GM19438 (cell line): ENCODE data around the gene SSH2.
"Not testable (repeated sequence)": the region's sequence is repeated elsewhere in the genome, so short reads cannot be mapped to it uniquely, and the experiment has no call there.

Source experiments
- ATAC-seq: cut with Tn5 transposase; IDR thresholded peaks from one replicate; pipeline ENCODE4 v1.9.1; 2021; ENCODE audit warnings: low read depth; ENCODE audit not compliant: unreplicated experiment

The SSH2 gene

GRCh38 chr17:29883497-29883896 lies 46.5 kb downstream of the SSH2 start:
- ATAC-seq: no peak

GRCh38 chr17:29881256-29881655 lies 48.8 kb downstream of the SSH2 start:
- no peak for ATAC-seq

- ATAC-seq: no peak
These were observed 50.0 kb downstream of the SSH2 start for GRCh38 chr17:29880031-29880430.

- no peak for ATAC-seq
These were observed 55.0 kb downstream of the SSH2 start for GRCh38 chr17:29874931-29875596.

GRCh38 chr17:29874358-29874757 lies 55.7 kb downstream of the SSH2 start:
- ATAC-seq: not testable (repeated sequence)

GRCh38 chr17:29873476-29873875 lies 56.6 kb downstream of the SSH2 start:
- ATAC-seq: no peak

GRCh38 chr17:29870836-29871465 lies 59.1 kb downstream of the SSH2 start:
- no peak for ATAC-seq

GRCh38 chr17:29867643-29868181 lies 62.3 kb downstream of the SSH2 start:
- ATAC-seq: no peak

GRCh38 chr17:29866746-29867404 lies 63.2 kb downstream of the SSH2 start:
- no peak for ATAC-seq

- ATAC-seq: no peak
These were observed 65.4 kb downstream of the SSH2 start for GRCh38 chr17:29864615-29865014.

- not testable (repeated sequence) for ATAC-seq
These were observed 65.9 kb downstream of the SSH2 start for GRCh38 chr17:29864123-29864522.

- no peak for ATAC-seq
These were observed 67.1 kb downstream of the SSH2 start for GRCh38 chr17:29862951-29863350.

GRCh38 chr17:29862127-29862526 lies 67.9 kb downstream of the SSH2 start:
- no peak for ATAC-seq

GRCh38 chr17:29859445-29859844 lies 70.6 kb downstream of the SSH2 start:
- not testable (repeated sequence) for ATAC-seq

GRCh38 chr17:29857823-29858222 lies 72.2 kb downstream of the SSH2 start:
- no peak for ATAC-seq

GRCh38 chr17:29857105-29857504 lies 72.9 kb downstream of the SSH2 start:
- not testable (repeated sequence) for ATAC-seq

GRCh38 chr17:29855686-29856085 lies 74.3 kb downstream of the SSH2 start:
- ATAC-seq: no peak

GRCh38 chr17:29848737-29849136 lies 81.3 kb downstream of the SSH2 start:
- ATAC-seq: no peak

- ATAC-seq: no peak
These were observed 82.3 kb downstream of the SSH2 start for GRCh38 chr17:29847527-29848400.

GRCh38 chr17:29847118-29847517 lies 82.9 kb downstream of the SSH2 start:
- ATAC-seq: no peak

GRCh38 chr17:29846298-29846697 lies 83.7 kb downstream of the SSH2 start:
- ATAC-seq: no peak
